Stimulated activated CD8-positive, alpha-beta memory T cell treated with anti-CD3 and anti-CD28 coated beads, Interleukin-7, amount 100 ng/mL, for 1 hour (primary cell): ENCODE measurements around the gene TMEM245.
"Not testable (repeated sequence)": the region's sequence is repeated elsewhere in the genome, so short reads cannot be mapped to it uniquely, and the experiment has no call there.

ENCODE experiments used
- DNase-seq, 2 donors: peaks; one replicate each; pipeline ENCODE4 v3.0.0-alpha.2; 2020; ENCODE audit warnings: low read depth in 2 of 2

The TMEM245 gene

GRCh38 chr9:109132567-109133021, 12.8 kb upstream of the TMEM245 start:
- no peak for DNase-seq

DNA sequence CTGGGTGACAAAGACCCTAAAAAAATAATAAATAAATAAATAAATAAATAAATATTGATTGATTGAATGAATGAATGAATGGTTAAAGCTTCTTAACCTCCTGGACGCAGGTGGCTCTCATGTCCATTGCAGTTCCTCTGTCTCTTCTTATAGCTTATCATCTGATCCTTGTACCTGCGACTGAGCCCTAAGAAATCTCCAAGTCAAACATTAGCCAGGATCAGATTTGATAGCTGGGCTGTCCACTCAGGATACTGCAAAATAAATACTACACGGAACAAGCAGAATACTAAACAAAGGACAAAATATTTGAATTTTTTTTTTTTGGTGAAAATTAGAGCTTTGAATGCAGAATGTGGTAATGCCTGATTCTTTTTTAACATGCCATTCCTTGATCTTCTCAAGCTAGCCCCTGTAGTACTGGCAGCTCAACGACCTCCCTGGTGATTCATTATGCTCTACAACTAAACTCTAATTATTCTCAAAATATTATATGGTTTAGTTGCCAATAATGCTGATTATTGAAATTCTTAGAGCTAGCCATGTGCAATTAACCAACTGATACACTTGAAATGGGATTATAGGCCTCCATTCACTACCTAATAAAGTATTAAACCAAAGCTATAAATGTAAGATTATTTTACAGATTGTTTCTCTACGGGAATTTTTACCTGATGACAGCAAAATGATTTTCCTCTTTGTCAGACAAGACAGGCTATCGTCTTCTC, 9.9 kb upstream of the TMEM245 start:
- no peak for DNase-seq

GRCh38 chr9:109126671-109127070, 6.9 kb upstream of the TMEM245 start:
- DNase-seq: not testable (repeated sequence)

DNA sequence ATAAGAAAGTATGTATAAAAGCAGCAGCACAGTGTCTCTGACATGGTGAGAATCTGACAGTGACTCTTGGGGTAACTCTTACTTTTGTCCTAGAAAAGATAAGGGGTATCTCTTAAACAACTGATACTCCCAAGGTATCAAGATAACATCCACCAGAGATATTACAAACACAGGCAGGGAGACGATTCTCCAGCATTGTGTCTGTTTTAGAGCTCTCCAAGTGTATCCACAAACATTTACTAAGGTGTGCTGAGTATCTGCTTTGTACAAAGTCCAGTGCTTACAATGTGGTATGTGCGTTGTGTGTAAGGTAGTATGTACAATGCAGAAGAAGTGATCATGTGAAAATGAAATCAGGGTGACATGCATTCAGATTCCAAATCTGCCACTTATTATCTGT, 4.4 kb upstream of the TMEM245 start:
- DNase-seq: no peak

DNA sequence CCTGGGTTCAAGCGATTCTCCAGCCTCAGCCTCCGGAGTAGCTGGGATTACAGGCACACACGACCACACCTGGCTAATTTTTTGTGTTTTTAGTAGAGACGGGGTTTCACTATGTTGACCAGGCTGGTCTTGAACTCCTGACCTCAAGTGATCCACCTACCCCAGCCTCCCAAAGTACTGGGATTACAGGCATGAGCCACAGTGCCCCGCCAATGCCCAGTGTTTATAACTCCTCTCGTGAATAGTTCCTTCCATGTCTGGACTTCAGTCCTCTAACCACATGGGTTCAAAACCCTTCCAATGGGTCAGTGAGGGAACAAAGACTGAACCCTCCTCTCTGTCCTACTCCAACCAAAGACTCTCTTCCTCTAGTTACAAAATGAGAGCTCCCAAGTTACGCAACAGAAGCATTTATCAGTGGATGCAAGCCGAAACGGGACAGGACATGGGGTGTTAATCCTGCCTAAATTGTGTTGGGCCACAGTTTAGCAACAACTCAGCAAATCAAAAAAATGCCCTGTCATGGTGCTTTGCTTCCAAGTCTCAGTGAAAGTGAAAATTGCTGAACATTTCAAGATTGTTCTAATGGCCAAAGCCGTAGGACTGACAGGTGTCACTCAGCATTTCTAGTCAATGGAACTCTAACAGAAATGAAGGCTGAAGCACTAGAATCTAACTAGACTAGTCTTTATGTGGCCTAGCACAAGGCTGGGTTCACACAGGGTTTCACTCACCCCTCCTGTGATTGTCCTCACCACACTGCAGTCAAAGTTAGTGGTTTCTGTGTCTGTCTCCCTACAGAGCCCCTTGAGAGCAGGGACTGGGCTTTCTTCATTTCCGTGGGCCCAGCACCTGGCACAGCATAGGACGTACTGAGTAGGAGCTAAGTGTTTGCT, 3.2 kb upstream of the TMEM245 start:
- DNase-seq: no peak

DNA sequence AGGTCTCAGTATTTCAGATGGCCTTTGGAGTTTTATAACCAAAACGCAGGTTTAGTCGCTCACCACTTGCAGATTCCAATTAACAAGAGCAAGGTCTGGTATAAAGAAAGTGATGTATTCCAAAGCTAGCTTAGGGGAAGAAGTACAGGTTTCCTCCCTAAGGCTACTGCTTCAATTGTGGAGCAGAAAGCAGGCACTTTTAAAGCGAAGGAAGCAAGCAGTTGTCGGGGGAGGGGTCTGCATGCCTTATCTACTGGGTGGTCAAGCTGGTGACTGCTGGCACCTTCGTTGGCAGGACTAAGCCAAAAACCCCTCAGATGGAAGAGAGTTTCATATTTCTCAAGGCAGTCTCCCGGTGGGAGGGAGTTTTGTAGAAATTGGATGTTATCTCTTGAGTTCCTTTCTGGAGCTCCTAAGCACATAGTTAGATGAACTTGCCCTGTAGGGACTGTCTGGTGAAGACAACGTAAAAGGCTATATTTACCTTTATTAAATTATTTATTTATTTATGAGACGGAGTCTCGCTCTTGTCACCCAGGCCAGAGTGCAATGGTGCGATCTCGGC, 1.6 kb upstream of the TMEM245 start:
- DNase-seq: no peak

DNA sequence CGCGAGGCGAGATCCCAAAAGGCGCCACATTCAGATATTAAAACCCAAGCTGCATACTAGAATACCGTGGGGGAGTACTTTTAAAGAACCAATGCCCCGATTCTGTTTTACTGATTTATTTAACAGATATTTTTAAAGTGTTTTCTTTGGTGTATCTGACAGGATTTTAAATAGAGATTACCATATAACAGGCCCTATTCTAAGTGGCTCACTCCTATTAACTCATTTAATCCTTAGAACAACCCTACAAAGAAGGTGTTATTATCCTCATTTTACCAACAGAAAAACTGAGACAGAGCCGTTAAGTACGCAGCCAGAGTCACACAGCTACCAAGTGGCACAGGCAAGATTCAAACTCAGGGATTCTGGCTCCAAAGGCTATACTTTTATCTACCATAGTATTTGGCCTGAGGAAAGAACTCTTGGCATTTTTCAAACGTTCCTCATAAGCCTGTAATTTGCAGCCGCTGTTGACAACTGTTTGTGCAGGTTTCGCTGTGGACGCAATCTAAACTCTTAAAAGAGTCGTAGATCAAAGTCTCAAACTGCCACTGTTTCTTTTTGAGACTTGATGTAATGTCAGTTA, 550 bp upstream of the TMEM245 start:
- DNase-seq: no peak

DNA sequence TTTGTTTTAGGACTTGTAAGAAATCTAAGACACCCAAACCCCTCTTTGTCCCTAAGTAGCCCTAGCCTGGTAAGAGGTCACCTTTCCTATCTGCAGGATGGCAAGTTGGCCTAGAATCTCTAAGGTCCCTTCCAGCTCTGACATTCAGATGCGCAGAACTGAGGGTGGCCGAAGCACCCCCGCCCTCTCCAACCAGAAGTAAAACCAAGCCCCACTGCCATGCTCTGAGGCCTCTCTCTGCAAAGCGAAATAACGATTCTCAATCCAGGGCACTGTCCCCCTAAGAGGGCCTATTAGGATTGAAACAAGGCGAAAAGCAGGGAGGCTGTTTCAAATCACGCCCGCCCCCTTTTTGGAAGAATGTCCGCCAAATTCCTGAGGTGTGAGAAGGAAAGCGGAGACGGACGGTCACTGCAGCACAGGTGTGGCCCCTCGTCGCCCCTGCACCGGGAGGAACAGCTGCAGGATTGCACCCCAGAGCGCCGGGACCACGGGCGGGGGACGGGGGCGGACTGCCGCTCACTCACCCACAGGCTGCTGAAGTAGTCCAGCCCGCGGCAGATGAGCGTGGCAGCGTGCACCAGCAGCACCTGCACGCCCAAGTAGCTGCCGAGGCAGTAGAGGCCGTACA, 824 bp downstream of the TMEM245 start:
- DNase-seq: no peak

GRCh38 chr9:109117856-109118807, 1.6 kb downstream of the TMEM245 start:
- DNase-seq: peak; percentile 3 to 7

- DNase-seq: no peak
Observed at GRCh38 chr9:109115931-109116526, 3.7 kb downstream of the TMEM245 start.

DNA sequence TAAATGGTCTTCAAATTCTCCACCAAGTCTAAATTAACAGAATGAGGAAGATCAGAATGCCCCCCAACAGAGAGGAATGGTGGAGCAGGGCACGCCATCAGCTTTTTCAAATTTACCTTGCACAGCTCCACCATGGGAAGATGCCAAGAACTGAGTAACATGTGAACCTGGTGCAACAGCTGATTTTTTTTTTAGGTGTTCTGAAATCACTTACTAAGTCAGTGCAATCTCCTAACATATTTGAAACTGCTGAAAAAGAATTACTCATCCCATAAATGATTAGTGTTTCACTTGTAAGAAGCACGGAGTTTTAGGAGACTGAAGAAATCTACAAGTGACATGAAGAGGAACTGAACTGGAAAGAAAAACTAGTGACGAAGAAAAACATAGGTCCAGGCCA, 5.1 kb downstream of the TMEM245 start:
- no peak for DNase-seq

- DNase-seq: no peak
Observed at GRCh38 chr9:109113892-109114609, 5.7 kb downstream of the TMEM245 start.

- no peak for DNase-seq
Observed at GRCh38 chr9:109113254-109113653, 6.5 kb downstream of the TMEM245 start.

DNA sequence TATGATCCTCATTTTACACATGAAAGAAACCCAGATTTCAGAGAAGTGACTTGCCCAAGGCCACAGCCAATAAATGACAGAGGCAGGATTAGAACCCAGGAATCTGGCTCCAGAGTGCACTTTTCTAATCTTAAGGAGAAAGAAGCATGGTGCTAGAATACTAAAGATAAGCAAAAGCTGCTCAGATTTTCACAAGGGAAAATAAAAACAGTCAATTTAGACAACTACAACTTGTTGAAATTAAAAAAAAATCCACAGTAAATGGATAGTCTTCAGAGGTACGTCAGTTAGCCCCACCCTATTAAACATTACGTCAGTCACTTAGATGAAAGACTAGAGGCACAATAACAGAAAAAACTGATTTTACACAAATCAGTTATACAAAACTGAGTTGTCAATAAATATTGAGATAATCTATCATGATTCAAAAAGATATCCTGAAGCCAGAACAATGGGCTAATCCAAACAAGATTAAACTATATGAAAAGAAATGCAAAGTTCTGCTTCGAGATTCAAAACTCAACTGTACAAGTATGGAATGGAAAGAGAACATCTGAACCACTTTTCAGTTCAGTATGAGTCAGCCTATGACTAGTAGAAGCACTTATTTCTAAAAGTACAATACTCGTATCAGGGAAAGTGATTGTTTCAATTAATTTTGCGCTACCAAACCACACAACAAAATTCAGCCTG, 9.3 kb downstream of the TMEM245 start:
- no peak for DNase-seq

DNA sequence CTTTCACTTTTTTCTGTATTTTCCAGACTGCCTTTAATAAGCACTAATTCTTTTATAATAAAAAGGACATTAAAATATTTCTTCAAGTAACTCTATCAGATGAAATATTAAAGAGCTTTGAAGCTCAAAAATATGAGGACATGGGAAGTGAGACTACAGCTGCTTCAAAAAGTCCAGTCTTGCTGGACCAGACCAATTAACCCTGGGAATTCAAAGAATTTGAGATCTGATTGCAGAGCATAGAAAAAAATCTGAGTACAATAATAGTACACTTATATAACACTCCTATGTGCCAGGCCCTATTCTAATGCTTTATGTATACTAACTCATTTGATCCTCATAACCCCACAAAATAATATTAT, 9.8 kb downstream of the TMEM245 start:
- DNase-seq: no peak

- no peak for DNase-seq
Observed at GRCh38 chr9:109108318-109108717, 11.4 kb downstream of the TMEM245 start.

DNA sequence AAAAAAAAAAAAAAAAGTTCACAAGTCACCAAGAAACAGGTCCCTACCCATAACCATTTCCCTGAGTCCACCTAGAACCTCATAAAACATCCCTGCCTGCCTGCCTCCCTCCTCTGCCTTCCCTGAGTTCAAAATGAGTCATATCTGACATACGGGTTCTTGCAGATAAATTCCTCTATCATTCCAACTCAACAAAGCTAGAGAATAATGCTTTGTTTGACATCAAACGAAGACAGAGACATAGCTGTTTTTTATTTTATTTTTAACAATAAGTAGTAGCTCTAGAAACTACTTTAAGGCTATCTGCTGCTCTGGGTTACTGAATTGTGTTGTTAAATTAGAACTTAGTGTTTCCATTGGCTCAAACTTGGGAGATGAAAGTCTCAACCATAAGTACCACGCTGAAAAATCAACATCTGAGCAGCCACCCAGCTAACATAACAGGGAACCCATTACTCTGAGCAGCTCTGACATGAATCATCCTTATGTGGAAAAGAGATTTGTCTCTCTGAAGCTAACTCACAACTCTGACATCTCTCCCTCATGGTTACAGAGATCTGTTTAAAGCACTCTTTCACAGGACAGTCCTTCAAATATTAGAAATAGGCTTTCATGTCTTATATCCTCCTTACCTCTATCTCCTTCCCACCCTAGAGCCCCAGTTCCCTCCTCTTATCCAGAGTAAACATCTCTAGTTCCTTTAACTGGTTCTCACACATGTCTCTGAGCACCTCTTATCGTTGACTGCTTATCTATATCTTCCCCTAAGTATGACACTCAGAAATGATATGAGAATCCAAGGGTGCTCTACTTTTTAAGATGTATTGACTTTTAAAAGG, 12.1 kb downstream of the TMEM245 start:
- DNase-seq: no peak

DNA sequence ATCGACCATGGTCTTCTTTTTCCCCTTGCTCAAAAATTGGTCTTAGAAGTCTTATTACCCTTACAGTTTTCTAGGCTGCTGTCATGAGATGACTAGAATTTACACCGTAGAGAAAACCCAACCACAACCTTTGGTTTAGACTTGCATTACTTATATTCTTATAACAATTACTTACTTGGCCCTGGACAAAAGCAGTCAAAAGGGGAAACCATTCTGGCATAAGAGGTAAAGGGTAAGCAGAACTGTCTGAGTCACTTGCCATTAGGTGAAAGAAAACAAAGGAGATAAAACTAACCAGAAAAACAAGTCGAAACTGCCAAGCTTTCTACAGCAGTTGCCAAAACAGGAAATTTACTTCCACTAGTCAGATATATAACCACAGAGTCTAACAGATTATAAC, 17.9 kb downstream of the TMEM245 start:
- DNase-seq: no peak
